GM23338 (cell line): ENCODE measurements around the gene CACNA1G. TPM values are rescaled to one million over a fixed set of nuclear protein-coding genes. Genes with fewer than 3 reads are reported as not detected.

ENCODE experiments used
- ATAC-seq: fragments of 200-7000 bp; cut with Tn5 transposase; 3 replicates; pipeline ENCODE4 v1.9.1; 2020
- DNase-seq: peaks from one replicate; pipeline ENCODE4 v3.0.0-alpha.2; 2015; ENCODE audit warnings: low spot score
- H2AFZ ChIP-seq: fragments of 200-600 bp; sonication (generic); 2 replicates; pipeline ENCODE4 v1.8.0; 2016; ENCODE audit warnings: antibody characterized with exemption, mild to moderate bottlenecking, moderate library complexity
- H3F3A ChIP-seq: fragments of 200-600 bp; sonication (generic); replicated peaks from 2 replicates; pipeline ENCODE4 v1.8.0; 2017; ENCODE audit warnings: antibody characterized with exemption, mixed run types, low read depth
- H3K27ac ChIP-seq: fragments of 200-600 bp; sonication (generic); 2 replicates; pipeline ENCODE4 v1.6.1; 2016; ENCODE audit warnings: low read depth
- H3K27me3 ChIP-seq: fragments of 200-600 bp; sonication (generic); 2 replicates; pipeline ENCODE4 v1.8.0; 2016; ENCODE audit warnings: mild to moderate bottlenecking, mixed run types, moderate library complexity; ENCODE audit not compliant: insufficient read depth
- H3K36me3 ChIP-seq: fragments of 200-600 bp; sonication (generic); 2 replicates; pipeline ENCODE4 v1.8.0; 2016; ENCODE audit warnings: mild to moderate bottlenecking; ENCODE audit not compliant: insufficient read depth
- H3K4me1 ChIP-seq: fragments of 200-600 bp; sonication (generic); 2 replicates; pipeline ENCODE4 v1.8.0; 2016; ENCODE audit warnings: mild to moderate bottlenecking, moderate library complexity; ENCODE audit not compliant: insufficient read depth
- H3K4me2 ChIP-seq: fragments of 200-600 bp; sonication (generic); 2 replicates; pipeline ENCODE4 v1.7.1; 2017; ENCODE audit warnings: mixed run types
- H3K4me3 ChIP-seq: fragments of 200-600 bp; sonication (generic); 2 replicates; pipeline ENCODE4 v1.6.1; 2016; ENCODE audit warnings: mixed run types
- H3K79me2 ChIP-seq: fragments of 200-600 bp; sonication (generic); replicated peaks from 2 replicates; pipeline ENCODE4 v1.8.0; 2017; ENCODE audit warnings: mild to moderate bottlenecking; ENCODE audit not compliant: insufficient read depth
- H3K9me2 ChIP-seq: fragments of 200-600 bp; sonication (generic); 2 replicates; pipeline ENCODE4 v1.8.0; 2017; ENCODE audit not compliant: insufficient read depth
- H4K20me1 ChIP-seq: fragments of 200-600 bp; sonication (generic); replicated peaks from 2 replicates; pipeline ENCODE4 v1.8.0; 2017; ENCODE audit warnings: mild to moderate bottlenecking; ENCODE audit not compliant: insufficient read depth
- H3K27ac Mint-ChIP-seq: 2 replicates; pipeline ENCODE4 v1.8.0; 2020; ENCODE audit warnings: inconsistent platforms, mild to moderate bottlenecking, moderate library complexity, mixed read lengths
- H3K27me3 Mint-ChIP-seq: 3 replicates; pipeline ENCODE4 v1.8.0; 2022; ENCODE audit warnings: low read depth, mild to moderate bottlenecking, moderate library complexity, mixed read lengths, inconsistent platforms; ENCODE audit not compliant: insufficient read depth, poor library complexity
- H3K36me3 Mint-ChIP-seq: 3 replicates; pipeline ENCODE4 v1.8.0; 2021; ENCODE audit warnings: low read depth, mild to moderate bottlenecking, inconsistent platforms, moderate library complexity, mixed read lengths
- H3K4me1 Mint-ChIP-seq: 3 replicates; pipeline ENCODE4 v1.8.0; 2020; ENCODE audit warnings: mild to moderate bottlenecking, inconsistent platforms, mixed read lengths
- H3K4me3 Mint-ChIP-seq: 3 replicates; pipeline ENCODE4 v1.8.0; 2021; ENCODE audit warnings: moderate library complexity, mild to moderate bottlenecking, inconsistent platforms, mixed read lengths
- H3K9me3 Mint-ChIP-seq: 3 replicates; pipeline ENCODE4 v1.8.0; 2020; ENCODE audit warnings: moderate library complexity, mild to moderate bottlenecking, inconsistent platforms, mixed read lengths
- CREB1 ChIP-seq: fragments of 250-450 bp; sonication (Bioruptor Pico); IDR thresholded peaks from 2 replicates; pipeline ENCODE4 v1.5.0; 2020; ENCODE audit warnings: low read depth, mild to moderate bottlenecking, moderate library complexity
- ETS1 ChIP-seq: IDR thresholded peaks from 2 replicates; pipeline ENCODE4 v1.6.1; 2016; ENCODE audit warnings: antibody characterized with exemption
- JUNB ChIP-seq: IDR thresholded peaks from one replicate; pipeline ENCODE4 v1.6.1; 2016; ENCODE audit warnings: antibody characterized with exemption; ENCODE audit not compliant: unreplicated experiment
- POLR2AphosphoS5 ChIP-seq: IDR thresholded peaks from 2 replicates; pipeline ENCODE4 v1.6.1; 2016; ENCODE audit warnings: antibody characterized with exemption, low read depth
- STAT1 ChIP-seq: IDR thresholded peaks from one replicate; pipeline ENCODE4 v1.6.1; 2016; ENCODE audit warnings: antibody characterized with exemption; ENCODE audit not compliant: unreplicated experiment
- ZNF462 ChIP-seq: fragments of 250-450 bp; sonication (Bioruptor Pico); IDR thresholded peaks from 2 replicates; pipeline ENCODE4 v1.5.0; 2020; ENCODE audit warnings: mild to moderate bottlenecking, moderate library complexity
- polyA plus RNA-seq: library from polyadenylated mRNA; unstranded; fragments of >200 nt; fragmentation: Nextera tagmentation; extraction: Ambion mirVana; gene quantifications from 2 replicates; pipeline ENCODE4 v1.2.1, GENCODE V29; 2016
- total RNA-seq: library from RNA; depleted of rRNA; stranded (reverse); fragments of >200 nt; shearing (Covaris generic); gene quantifications from 2 replicates; pipeline ENCODE4 v1.2.3, GENCODE V29; 2014
- TF ChIP-seq, protein P1 (sequence below), 2 experiments: fragments of 200-600 bp in 1 of 2; sonication (generic) in 1 of 2; conservative IDR thresholded peaks; 2 replicates each; pipeline versions ENCODE4 v1.5.1 to v1.6.1; 2016 to 2017; ENCODE audit warnings: antibody characterized with exemption in 2 of 2, low read depth in 2 of 2, mild to moderate bottlenecking in 2 of 2, moderate library complexity in 1 of 2

Gene CACNA1G
- total and polyA plus RNA-seq, 2 experiments from 2014 or later, result 1.4 to 5.1 TPM

GRCh38 chr17:50619489-50619888, 59.0 kb downstream of the CACNA1G start:
- Histone ChIP-seq H2AFZ (no peak overlapping the region), H3F3A (no peaks in the 10 kb centered on the region), H3K27ac (no peak overlapping the region)

DNA sequence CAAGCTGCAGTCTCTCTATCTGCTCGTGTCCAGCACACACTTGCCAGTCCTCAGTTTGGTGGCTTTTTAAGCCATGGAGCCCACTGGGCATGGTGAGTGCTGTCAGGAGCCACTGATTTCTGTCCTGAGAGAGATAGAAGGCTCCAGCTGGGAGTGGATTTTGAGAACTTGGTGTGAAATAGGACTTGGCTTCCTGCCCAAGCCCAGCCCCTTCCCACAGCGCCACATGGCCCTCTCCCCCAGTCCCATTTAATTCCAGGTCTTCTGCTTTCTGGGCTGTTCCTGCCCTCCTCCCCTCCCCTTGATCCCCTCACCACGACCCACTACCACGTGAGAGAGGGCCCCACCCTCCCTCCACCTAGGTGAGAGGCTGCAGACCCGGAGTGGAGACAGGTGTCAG, 59.7 kb downstream of the CACNA1G start:
- Histone ChIP-seq H3K9me2 (no peaks in the 10 kb centered on the region), H3K79me2 (no peaks in the 10 kb centered on the region), H3K4me3 (no peak overlapping the region), H2AFZ (no peak overlapping the region), H3K4me2 (no peak overlapping the region), H3K27me3 (no peaks in the 10 kb centered on the region), H3K27ac (no peak overlapping the region), H4K20me1 (no peaks in the 10 kb centered on the region), H3F3A (no peaks in the 10 kb centered on the region), H3K36me3 (no peaks in the 10 kb centered on the region), H3K4me1 (peaks cover 5% of the 10 kb centered on the region; the same call in 1 of the 2 replicates)
- ATAC-seq (no peak), DNase-seq (no peak)
- peaks cover 8% of the 10 kb centered on the region for H3K27me3 Mint-ChIP-seq
- H3K27ac Mint-ChIP-seq, result no peak overlapping the region
- H3K36me3 Mint-ChIP-seq, result no peaks in the 10 kb centered on the region; the same call in 2 of the 3 replicates
- H3K4me1 Mint-ChIP-seq, result peaks cover 24% of the 10 kb centered on the region
- no peak overlapping the region for H3K4me3 Mint-ChIP-seq
- no peak for TF ChIP-seq CREB1 (CRISPR knock-in tag)
- no peaks in the 10 kb centered on the region for H3K9me3 Mint-ChIP-seq

More at GRCh38 chr17:50619489-50619888, 59.0 kb downstream of the CACNA1G start:
- no peak overlapping the region for H3K4me3 ChIP-seq
- H3K9me3 Mint-ChIP-seq, result no peaks in the 10 kb centered on the region
- ATAC-seq (no peak), DNase-seq (no peak)
- H3K27me3 Mint-ChIP-seq, result peaks cover 8% of the 10 kb centered on the region
- peaks cover 20% of the 10 kb centered on the region for H3K4me1 Mint-ChIP-seq
- H3K4me3 Mint-ChIP-seq, result no peak overlapping the region; the same call in 2 of the 3 replicates
- no peaks in the 10 kb centered on the region for H3K27me3 ChIP-seq
- H3K79me2 ChIP-seq, result no peaks in the 10 kb centered on the region
- no peak overlapping the region for H3K27ac Mint-ChIP-seq
- no peak overlapping the region for H3K4me2 ChIP-seq
- no peaks in the 10 kb centered on the region for H3K9me2 ChIP-seq
- peaks cover 5% of the 10 kb centered on the region; the same call in 1 of the 2 replicates for H3K4me1 ChIP-seq
- H4K20me1 ChIP-seq, result no peaks in the 10 kb centered on the region
- H3K36me3 ChIP-seq, result no peaks in the 10 kb centered on the region
- H3K36me3 Mint-ChIP-seq, result no peaks in the 10 kb centered on the region; the same call in 2 of the 3 replicates
- TF ChIP-seq JUNB, result no peak

GRCh38 chr17:50620858-50621257, 60.3 kb downstream of the CACNA1G start:
- Mint-ChIP-seq H3K4me3 (peak overlapping the region; percentile 55), H3K4me1 (peaks cover 30% of the 10 kb centered on the region), H3K27me3 (peaks cover 8% of the 10 kb centered on the region), H3K9me3 (no peaks in the 10 kb centered on the region), H3K27ac (no peak overlapping the region), H3K36me3 (no peaks in the 10 kb centered on the region; the same call in 2 of the 3 replicates)
- no peaks in the 10 kb centered on the region for H4K20me1 ChIP-seq
- peak overlapping the region; percentile 85; the same call in 1 of the 2 replicates for H2AFZ ChIP-seq
- H3K4me3 ChIP-seq, result peak overlapping the region; percentile 41; the same call in 1 of the 2 replicates
- no peaks in the 10 kb centered on the region for H3K9me2 ChIP-seq
- no peaks in the 10 kb centered on the region for H3K79me2 ChIP-seq
- H3K36me3 ChIP-seq, result no peaks in the 10 kb centered on the region
- no peaks in the 10 kb centered on the region for H3F3A ChIP-seq
- DNase-seq, result peak; percentile 72
- TF ChIP-seq POLR2AphosphoS5 (no peak), STAT1 (no peak), ETS1 (no peak), JUNB (no peak), CREB1 (CRISPR knock-in tag) (no peak), ZNF462 (CRISPR knock-in tag) (no peak)
- TF ChIP-seq, protein P1, sequence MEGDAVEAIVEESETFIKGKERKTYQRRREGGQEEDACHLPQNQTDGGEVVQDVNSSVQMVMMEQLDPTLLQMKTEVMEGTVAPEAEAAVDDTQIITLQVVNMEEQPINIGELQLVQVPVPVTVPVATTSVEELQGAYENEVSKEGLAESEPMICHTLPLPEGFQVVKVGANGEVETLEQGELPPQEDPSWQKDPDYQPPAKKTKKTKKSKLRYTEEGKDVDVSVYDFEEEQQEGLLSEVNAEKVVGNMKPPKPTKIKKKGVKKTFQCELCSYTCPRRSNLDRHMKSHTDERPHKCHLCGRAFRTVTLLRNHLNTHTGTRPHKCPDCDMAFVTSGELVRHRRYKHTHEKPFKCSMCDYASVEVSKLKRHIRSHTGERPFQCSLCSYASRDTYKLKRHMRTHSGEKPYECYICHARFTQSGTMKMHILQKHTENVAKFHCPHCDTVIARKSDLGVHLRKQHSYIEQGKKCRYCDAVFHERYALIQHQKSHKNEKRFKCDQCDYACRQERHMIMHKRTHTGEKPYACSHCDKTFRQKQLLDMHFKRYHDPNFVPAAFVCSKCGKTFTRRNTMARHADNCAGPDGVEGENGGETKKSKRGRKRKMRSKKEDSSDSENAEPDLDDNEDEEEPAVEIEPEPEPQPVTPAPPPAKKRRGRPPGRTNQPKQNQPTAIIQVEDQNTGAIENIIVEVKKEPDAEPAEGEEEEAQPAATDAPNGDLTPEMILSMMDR (conservative IDR thresholded peaks at IDR 0.05; ENCODE audit: low read depth in 2 of 2), result peak; percentile 54 to 80
- H3K27ac ChIP-seq, result no peak overlapping the region
- H3K4me1 ChIP-seq, result peaks cover 5% of the 10 kb centered on the region; the same call in 1 of the 2 replicates
- peak overlapping the region; percentile 73 for H3K4me2 ChIP-seq
- H3K27me3 ChIP-seq, result no peaks in the 10 kb centered on the region
- peak; percentile 80 for ATAC-seq
